GM12864 (cell line): ENCODE measurements around the gene VPS50.
"Not testable (repeated sequence)": the region's sequence is repeated elsewhere in the genome, so short reads cannot be mapped to it uniquely, and the experiment has no call there.

Source experiments
- DNase-seq: peaks from one replicate; pipeline ENCODE4 v3.0.0-alpha.2; 2011; ENCODE audit warnings: low read depth
- H3K4me3 ChIP-seq: 2 replicates; pipeline ENCODE4 v1.5.1; 2011; ENCODE audit warnings: mild to moderate bottlenecking, low read depth, low read length, control low read depth
- CTCF ChIP-seq: IDR thresholded peaks from 2 replicates; pipeline ENCODE4 v1.5.1; 2011; ENCODE audit warnings: low read depth, mild to moderate bottlenecking, moderate library complexity, low read length, control low read depth, inconsistent platforms; ENCODE audit errors: missing control alignments

The VPS50 gene

DNA sequence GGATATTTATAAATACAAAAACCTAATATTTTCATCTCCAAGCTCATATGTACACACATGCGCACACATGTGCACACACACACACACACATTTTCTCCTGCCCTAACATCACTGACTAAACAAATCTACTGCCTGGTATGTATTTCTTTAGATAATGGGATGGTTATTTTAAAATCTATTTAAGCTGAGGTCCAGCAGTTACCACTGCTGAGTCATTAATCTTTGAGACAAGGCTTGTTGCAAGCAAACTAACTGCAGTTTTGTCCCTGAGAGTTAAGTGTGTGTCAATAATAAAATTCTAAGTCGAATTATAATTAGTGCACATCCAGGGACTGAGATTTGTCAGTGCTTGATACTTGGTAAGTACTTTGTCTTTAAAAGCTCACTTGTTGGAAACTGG is 135.1 kb downstream of the VPS50 start:
- no peak overlapping the region for H3K4me3 ChIP-seq
- no peak for DNase-seq
- TF ChIP-seq CTCF = no peak

- not testable (repeated sequence) for DNase-seq
Measured at GRCh38 chr7:93370937-93371336, 138.8 kb downstream of the VPS50 start.

DNA sequence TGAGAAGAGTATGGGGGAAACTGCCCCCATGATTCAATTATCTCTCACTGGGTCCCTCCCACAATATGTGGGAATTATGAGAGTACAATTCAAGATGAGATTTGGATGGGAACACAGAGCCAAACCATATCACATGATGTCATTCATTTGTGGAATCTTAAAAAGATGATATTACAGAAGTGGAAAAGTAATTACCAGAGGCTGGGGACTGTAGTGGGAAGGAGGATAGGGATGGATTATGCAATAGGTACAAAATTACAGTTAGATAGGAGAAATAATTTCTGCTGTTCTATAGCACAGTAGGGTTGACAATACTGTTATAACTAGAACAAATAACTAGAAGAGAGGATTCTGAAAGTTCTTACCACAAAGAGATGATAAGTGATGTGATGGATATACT is 141.4 kb downstream of the VPS50 start:
- no peak overlapping the region for H3K4me3 ChIP-seq
- DNase-seq = no peak
- no peak for TF ChIP-seq CTCF

More at GRCh38 chr7:93370937-93371336, 138.8 kb downstream of the VPS50 start:
- not testable (repeated sequence) for H3K4me3 ChIP-seq

- peak; percentile 85 for TF ChIP-seq CTCF
- no peak overlapping the region for H3K4me3 ChIP-seq
- no peak for DNase-seq
Measured at GRCh38 chr7:93374345-93374940, 142.3 kb downstream of the VPS50 start.

DNA sequence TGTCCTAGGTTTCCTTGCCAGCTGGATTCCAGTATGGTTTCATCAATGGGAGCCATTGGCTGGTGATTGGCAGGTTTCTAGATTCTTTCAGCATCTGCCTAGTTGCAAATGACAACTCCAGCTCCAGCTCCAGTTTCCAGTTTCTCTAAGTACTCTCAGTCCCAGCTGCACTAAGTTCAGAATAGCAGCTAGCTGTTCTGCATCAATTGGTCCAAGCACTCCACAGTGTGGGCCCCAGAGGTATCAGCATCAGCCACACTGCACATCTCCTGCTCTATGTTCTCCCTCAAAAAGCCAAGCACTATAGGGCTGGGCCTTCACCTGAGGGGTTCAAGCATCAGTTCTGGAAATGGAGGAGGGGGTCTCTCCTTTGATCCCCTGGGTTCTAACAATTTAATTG is 143.4 kb downstream of the VPS50 start:
- TF ChIP-seq CTCF = no peak
- no peak overlapping the region for H3K4me3 ChIP-seq
- no peak for DNase-seq

DNA sequence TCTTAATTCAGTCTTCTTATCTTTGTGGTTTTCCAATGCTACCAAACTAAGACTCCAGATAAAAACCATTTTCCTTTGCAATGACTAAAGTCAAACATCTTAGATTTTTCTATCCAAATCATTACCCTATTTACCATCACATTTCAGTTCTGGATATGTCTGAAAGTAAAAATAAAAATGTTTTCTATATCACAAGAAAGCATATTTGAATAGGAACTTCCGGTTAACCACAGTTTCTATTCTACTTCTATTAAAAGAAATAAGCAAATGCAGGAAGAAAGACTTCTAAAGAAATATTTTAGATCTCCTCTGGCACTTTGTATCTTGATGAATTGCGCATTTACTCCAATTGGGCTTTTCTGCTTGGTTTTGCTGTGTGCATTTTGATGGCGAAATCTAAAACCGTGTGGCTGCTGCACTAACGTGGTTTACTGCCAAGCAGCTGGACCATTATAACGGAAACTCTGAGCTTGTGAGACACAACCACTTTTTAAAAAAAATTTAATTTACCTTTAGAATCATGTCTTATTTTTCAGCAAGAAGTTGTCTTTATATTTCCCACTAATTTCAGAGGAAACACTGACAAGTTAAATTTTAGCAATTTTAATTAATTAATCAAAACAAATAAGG is 146.1 kb downstream of the VPS50 start:
- no peak for DNase-seq
- H3K4me3 ChIP-seq = no peak overlapping the region
- TF ChIP-seq CTCF = no peak

DNA sequence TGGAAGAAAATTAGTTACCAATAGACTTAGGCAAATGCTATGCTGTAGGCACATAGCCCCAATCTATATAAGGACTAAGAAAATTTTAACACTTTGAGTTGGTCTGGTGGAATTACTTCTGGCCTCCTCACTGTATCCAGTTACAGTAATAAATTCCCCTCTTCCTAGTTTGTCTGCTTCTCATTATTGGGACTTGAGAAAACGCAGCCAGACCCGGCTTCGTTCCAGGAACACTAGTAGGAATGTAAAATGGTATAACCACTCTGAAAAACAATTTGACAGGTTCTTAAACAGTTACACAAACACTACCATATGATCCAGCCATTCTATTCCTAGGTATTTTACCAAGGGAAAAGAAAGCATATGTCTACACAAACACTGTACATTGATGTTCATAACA is 150.2 kb downstream of the VPS50 start:
- H3K4me3 ChIP-seq = no peak overlapping the region
- no peak for DNase-seq
- no peak for TF ChIP-seq CTCF
